GM12872 (cell line): ENCODE measurements around the gene ATP6V1A.

Experiments
- CTCF ChIP-seq: IDR thresholded peaks from 3 replicates; pipeline ENCODE4 v1.5.1; 2011; ENCODE audit warnings: low read depth, mild to moderate bottlenecking, low read length, moderate library complexity; ENCODE audit not compliant: insufficient read depth

ATP6V1A gene

GRCh38 chr3:113746548-113747282 lies at the start of gene ATP6V1A:
Gene ATP6V1A (plus strand): TSS chr3:113747035. CDS start chr3:113778754, 31,719 bp downstream.
- no peak for TF ChIP-seq CTCF

GRCh38 chr3:113697500-113698090 lies 49.2 kb upstream of the ATP6V1A start:
- TF ChIP-seq CTCF: no peak

GRCh38 chr3:113698213-113698742 lies 48.6 kb upstream of the ATP6V1A start:
- no peak for TF ChIP-seq CTCF

GRCh38 chr3:113698956-113699355 lies 47.9 kb upstream of the ATP6V1A start:
- TF ChIP-seq CTCF: no peak

- TF ChIP-seq CTCF: no peak
Observed at GRCh38 chr3:113707835-113708234, 39.0 kb upstream of the ATP6V1A start.

GRCh38 chr3:113712129-113712528 lies 34.7 kb upstream of the ATP6V1A start:
- no peak for TF ChIP-seq CTCF

GRCh38 chr3:113714702-113715101 lies 32.1 kb upstream of the ATP6V1A start:
- TF ChIP-seq CTCF: no peak
